Hepatocyte (in vitro differentiated cells): ENCODE measurements around the gene DDX39A. TPM values are rescaled to one million over a fixed set of nuclear protein-coding genes. Genes with fewer than 3 reads are reported as not detected.

Source experiments
- DNase-seq: peaks from one replicate; pipeline ENCODE4 v3.0.0-alpha.2; 2016; ENCODE audit warnings: low spot score
- H2AFZ ChIP-seq: fragments of 200-600 bp; sonication (generic); 2 replicates; pipeline ENCODE4 v1.6.0; 2016; ENCODE audit warnings: antibody characterized with exemption, mild to moderate bottlenecking
- H3K27ac ChIP-seq: fragments of 200-600 bp; sonication (generic); 2 replicates; pipeline ENCODE4 v1.5.1; 2016; ENCODE audit warnings: mild to moderate bottlenecking
- H3K27me3 ChIP-seq: fragments of 200-600 bp; sonication (generic); 2 replicates; pipeline ENCODE4 v1.6.1; 2016
- H3K36me3 ChIP-seq: fragments of 200-600 bp; sonication (generic); replicated peaks from 2 replicates; pipeline ENCODE4 v1.5.1; 2016; ENCODE audit warnings: low read depth; ENCODE audit not compliant: insufficient read depth
- H3K4me1 ChIP-seq: fragments of 200-600 bp; sonication (generic); 2 replicates; pipeline ENCODE4 v1.5.1; 2016; ENCODE audit warnings: mild to moderate bottlenecking, moderate library complexity; ENCODE audit not compliant: insufficient read depth
- H3K4me2 ChIP-seq: fragments of 200-600 bp; sonication (generic); 2 replicates; pipeline ENCODE4 v1.6.0; 2016
- H3K4me3 ChIP-seq: fragments of 200-600 bp; sonication (generic); 2 replicates; pipeline ENCODE4 v1.5.1; 2016; ENCODE audit warnings: mild to moderate bottlenecking
- H3K79me2 ChIP-seq: fragments of 200-600 bp; sonication (generic); 2 replicates; pipeline ENCODE4 v1.6.0; 2017; ENCODE audit warnings: mild to moderate bottlenecking
- H3K9me2 ChIP-seq: fragments of 200-600 bp; sonication (generic); replicated peaks from 2 replicates; pipeline ENCODE4 v1.6.0; 2017; ENCODE audit warnings: mild to moderate bottlenecking; ENCODE audit not compliant: insufficient read depth
- H3K9me3 ChIP-seq: fragments of 200-600 bp; sonication (generic); 2 replicates; pipeline ENCODE4 v1.5.1; 2016; ENCODE audit warnings: low read depth, mild to moderate bottlenecking
- H4K20me1 ChIP-seq: fragments of 200-600 bp; sonication (generic); 2 replicates; pipeline ENCODE4 v1.6.0; 2016; ENCODE audit warnings: mild to moderate bottlenecking; ENCODE audit not compliant: insufficient read depth, poor library complexity, severe bottlenecking
- EZH2 ChIP-seq: fragments of 200-600 bp; sonication (generic); IDR thresholded peaks from 2 replicates; pipeline ENCODE4 v1.6.1; 2016; ENCODE audit warnings: antibody characterized with exemption, mild to moderate bottlenecking, borderline replicate concordance
- EZH2phosphoT487 ChIP-seq: fragments of 200-600 bp; sonication (generic); IDR thresholded peaks from one replicate; pipeline ENCODE4 v1.6.1; 2018; ENCODE audit warnings: antibody characterized with exemption, mild to moderate bottlenecking, low read depth, moderate library complexity; ENCODE audit not compliant: unreplicated experiment, severe bottlenecking
- WGBS: methylation state at CpG from one replicate; pipeline ENCODE4 v1.1.6; 2016; ENCODE audit warnings: low lambda C conversion rate; ENCODE audit errors: missing lambda C conversion rate; 5-methylcytosine and 5-hydroxymethylcytosine counted together
- polyA plus RNA-seq: library from polyadenylated mRNA; unstranded; fragments of >200 nt; fragmentation: Nextera tagmentation; extraction: Ambion mirVana; gene quantifications from 2 replicates; pipeline ENCODE4 v1.2.1, GENCODE V29; 2016
- total RNA-seq: library from RNA; depleted of rRNA; stranded (reverse); fragments of >200 nt; gene quantifications from 2 replicates; pipeline ENCODE4 v1.2.3, GENCODE V29; 2014
- TF ChIP-seq, protein P1 (sequence below): fragments of 200-600 bp; sonication (generic); IDR thresholded peaks from 2 replicates; pipeline ENCODE4 v1.5.1; 2016; ENCODE audit warnings: antibody characterized with exemption, mild to moderate bottlenecking; ENCODE audit not compliant: poor library complexity

The DDX39A gene
- total and polyA plus RNA-seq, 2 experiments from 2014 or later: 79.2 to 106 TPM

DNA sequence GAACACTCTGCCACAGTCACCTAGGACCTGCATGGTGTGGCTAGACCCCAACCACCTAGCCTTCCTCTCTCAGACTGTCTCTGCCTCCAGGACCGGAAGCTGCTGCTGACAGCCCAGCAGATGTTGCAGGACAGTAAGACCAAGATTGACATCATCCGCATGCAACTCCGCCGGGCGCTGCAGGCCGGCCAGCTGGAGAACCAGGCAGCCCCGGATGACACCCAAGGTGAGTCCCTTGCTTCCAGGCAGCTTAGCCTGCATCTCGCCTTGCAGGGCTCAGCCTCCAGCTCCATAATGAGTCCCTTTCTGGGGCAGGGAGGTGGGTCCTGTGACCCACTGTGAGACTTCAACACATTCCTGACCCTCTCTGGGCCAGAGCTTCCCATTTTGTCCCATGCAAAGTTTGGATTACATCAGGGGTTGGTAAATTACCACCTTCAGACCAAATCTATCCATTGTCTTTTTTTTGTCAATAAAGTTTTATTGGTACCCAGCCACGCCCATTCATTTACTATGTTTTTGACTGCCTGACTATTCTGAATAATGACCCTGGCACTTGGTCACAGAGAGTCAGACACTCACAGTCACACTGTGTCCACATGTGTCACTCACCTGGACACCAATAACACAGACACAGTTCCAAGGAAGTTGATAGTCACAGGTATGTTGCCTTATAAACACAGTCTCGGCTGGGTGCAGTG is 27.3 kb upstream of the DDX39A start:
- WGBS: over 99% methylated on average over 10 of the region's 10 CpGs
- TF ChIP-seq EZH2 (no peak), EZH2phosphoT487 (no peak)
- TF ChIP-seq, protein P1, sequence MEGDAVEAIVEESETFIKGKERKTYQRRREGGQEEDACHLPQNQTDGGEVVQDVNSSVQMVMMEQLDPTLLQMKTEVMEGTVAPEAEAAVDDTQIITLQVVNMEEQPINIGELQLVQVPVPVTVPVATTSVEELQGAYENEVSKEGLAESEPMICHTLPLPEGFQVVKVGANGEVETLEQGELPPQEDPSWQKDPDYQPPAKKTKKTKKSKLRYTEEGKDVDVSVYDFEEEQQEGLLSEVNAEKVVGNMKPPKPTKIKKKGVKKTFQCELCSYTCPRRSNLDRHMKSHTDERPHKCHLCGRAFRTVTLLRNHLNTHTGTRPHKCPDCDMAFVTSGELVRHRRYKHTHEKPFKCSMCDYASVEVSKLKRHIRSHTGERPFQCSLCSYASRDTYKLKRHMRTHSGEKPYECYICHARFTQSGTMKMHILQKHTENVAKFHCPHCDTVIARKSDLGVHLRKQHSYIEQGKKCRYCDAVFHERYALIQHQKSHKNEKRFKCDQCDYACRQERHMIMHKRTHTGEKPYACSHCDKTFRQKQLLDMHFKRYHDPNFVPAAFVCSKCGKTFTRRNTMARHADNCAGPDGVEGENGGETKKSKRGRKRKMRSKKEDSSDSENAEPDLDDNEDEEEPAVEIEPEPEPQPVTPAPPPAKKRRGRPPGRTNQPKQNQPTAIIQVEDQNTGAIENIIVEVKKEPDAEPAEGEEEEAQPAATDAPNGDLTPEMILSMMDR: no peak
- Histone ChIP-seq H4K20me1 (no peaks in the 10 kb centered on the region), H3K27ac (no peak overlapping the region), H3K36me3 (no peaks in the 10 kb centered on the region), H2AFZ (no peak overlapping the region), H3K4me2 (no peak overlapping the region), H3K9me3 (no peaks in the 10 kb centered on the region), H3K4me1 (no peaks in the 10 kb centered on the region), H3K27me3 (no peaks in the 10 kb centered on the region), H3K4me3 (no peak overlapping the region), H3K9me2 (no peaks in the 10 kb centered on the region), H3K79me2 (no peaks in the 10 kb centered on the region)
- no peak for DNase-seq

DNA sequence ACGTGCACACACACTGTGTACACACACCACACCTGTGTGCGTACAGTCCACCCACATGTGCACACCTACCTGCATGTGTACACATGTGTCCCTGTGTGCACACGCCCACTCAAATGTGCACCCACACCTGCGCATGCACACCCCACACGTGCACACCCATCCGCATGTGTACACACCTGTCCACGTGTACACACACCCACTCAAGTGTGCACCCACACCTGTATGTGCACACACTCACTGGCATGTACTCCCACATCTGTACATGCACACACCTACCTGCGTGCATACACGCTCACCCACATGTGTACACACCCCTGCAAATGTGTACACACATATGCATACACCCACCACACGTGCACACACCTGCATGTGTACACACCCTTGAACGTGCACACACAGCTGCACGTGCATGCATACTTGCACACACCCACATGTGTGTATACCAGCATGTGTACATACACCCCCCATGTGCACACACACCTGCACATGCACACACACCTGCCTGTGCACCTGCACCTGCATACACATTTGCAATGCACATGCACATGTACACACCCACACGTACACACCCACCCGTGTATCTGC is 24.6 kb upstream of the DDX39A start:
- Histone ChIP-seq H4K20me1 (no peaks in the 10 kb centered on the region), H3K79me2 (peaks cover 14% of the 10 kb centered on the region)

DNA sequence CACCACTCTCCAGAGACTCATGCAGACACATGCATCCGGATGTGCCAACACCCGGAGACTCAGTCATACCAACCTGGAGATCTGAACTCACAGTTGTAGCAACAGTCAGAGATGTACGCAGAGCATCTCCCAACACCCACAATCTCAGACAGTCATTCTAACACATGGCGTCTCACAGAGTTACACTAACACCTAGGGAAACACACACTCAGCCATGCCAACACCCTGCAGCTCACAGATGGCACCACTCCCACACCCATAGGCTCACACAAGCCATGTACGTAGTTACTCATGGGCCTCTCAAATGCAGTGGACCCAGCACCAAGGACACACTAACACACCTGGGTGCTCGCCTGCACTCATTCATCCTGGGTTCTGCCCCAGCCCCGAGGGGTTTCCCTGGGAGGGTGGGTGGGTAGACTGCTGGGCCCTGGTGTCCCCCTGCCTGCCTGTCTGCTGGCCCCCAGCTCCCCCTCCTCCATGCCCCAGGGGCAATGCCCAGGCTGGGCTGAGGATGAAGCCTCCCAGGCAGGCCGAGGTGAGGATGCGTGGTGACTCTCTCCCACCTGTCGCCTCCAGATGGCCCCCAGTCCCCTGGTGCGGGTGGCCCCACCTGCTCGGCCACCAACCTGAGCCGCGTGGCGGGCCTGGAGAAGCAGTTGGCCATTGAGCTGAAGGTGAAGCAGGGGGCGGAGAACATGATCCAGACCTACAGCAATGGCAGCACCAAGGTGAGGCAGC is 23.9 kb upstream of the DDX39A start:
- no peaks in the 10 kb centered on the region for H3K4me1 ChIP-seq
- H2AFZ ChIP-seq: no peak overlapping the region
- peaks cover 19% of the 10 kb centered on the region for H3K79me2 ChIP-seq
- H3K9me3 ChIP-seq: no peaks in the 10 kb centered on the region
- no peaks in the 10 kb centered on the region for H4K20me1 ChIP-seq
- H3K4me2 ChIP-seq: no peak overlapping the region
- TF ChIP-seq EZH2 (no peak), EZH2phosphoT487 (no peak)
- TF ChIP-seq, protein P1: no peak
- H3K9me2 ChIP-seq: no peaks in the 10 kb centered on the region
- no peaks in the 10 kb centered on the region for H3K27me3 ChIP-seq
- 98% methylated on average over 12 of the region's 16 CpGs for WGBS
- H3K27ac ChIP-seq: no peak overlapping the region
- H3K4me3 ChIP-seq: no peak overlapping the region
- DNase-seq: no peak
- H3K36me3 ChIP-seq: no peaks in the 10 kb centered on the region

More for the DNA sequence above, 24.6 kb upstream of the DDX39A start:
- Histone ChIP-seq H3K27ac (no peak overlapping the region), H3K4me3 (no peak overlapping the region), H2AFZ (no peak overlapping the region), H3K36me3 (no peaks in the 10 kb centered on the region), H3K9me3 (no peaks in the 10 kb centered on the region), H3K4me2 (no peak overlapping the region), H3K4me1 (no peaks in the 10 kb centered on the region), H3K27me3 (no peaks in the 10 kb centered on the region), H3K9me2 (no peaks in the 10 kb centered on the region)
- TF ChIP-seq EZH2phosphoT487 (no peak), EZH2 (no peak)
- TF ChIP-seq, protein P1: no peak
- 97% methylated on average over 14 of the region's 14 CpGs for WGBS
- DNase-seq: no peak
